Measurements from ENCODE around the gene ZC3H12C.

DNA sequence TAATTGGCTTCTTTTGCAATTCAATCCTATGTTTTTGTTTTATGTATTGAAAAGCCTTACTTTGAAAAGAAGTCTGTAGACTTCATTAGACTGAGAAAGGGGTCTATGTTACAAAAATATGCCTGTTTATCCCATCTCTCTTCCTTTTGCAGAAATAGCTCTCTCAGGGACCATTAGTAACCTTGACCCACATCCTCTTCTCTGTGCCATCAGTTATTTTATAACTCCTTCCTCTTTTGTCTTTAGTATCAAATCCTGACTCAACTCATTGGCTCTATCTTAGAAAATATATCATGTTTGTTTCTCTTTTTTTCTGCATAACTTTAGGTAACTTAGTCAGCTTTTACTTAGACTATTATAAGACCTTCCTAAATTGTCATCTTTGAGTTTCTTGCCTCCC, 20.3 kb downstream of the ZC3H12C start:
- TF ChIP-seq EP300 (IDR thresholded peaks at IDR 0.05) = no peak
- TF ChIP-seq, protein P1, sequence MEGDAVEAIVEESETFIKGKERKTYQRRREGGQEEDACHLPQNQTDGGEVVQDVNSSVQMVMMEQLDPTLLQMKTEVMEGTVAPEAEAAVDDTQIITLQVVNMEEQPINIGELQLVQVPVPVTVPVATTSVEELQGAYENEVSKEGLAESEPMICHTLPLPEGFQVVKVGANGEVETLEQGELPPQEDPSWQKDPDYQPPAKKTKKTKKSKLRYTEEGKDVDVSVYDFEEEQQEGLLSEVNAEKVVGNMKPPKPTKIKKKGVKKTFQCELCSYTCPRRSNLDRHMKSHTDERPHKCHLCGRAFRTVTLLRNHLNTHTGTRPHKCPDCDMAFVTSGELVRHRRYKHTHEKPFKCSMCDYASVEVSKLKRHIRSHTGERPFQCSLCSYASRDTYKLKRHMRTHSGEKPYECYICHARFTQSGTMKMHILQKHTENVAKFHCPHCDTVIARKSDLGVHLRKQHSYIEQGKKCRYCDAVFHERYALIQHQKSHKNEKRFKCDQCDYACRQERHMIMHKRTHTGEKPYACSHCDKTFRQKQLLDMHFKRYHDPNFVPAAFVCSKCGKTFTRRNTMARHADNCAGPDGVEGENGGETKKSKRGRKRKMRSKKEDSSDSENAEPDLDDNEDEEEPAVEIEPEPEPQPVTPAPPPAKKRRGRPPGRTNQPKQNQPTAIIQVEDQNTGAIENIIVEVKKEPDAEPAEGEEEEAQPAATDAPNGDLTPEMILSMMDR (IDR thresholded peaks at IDR 0.05) = no peak
